DOHH2 (cell line): ENCODE measurements around the gene FAS.

Source experiments
- EZH2phosphoT487 ChIP-seq: fragments of 200-600 bp; sonication (generic); IDR thresholded peaks from 2 replicates; pipeline ENCODE4 v1.6.1; 2017; ENCODE audit warnings: borderline replicate concordance, mild to moderate bottlenecking, antibody characterized with exemption, low read length, moderate library complexity, mixed read lengths
- TF ChIP-seq, protein P1 (sequence below): fragments of 200-600 bp; sonication (generic); IDR thresholded peaks from one replicate; pipeline ENCODE4 v1.5.1; 2014; ENCODE audit warnings: antibody characterized with exemption, mild to moderate bottlenecking, low read depth, low read length; ENCODE audit not compliant: poor library complexity, severe bottlenecking

DNA sequence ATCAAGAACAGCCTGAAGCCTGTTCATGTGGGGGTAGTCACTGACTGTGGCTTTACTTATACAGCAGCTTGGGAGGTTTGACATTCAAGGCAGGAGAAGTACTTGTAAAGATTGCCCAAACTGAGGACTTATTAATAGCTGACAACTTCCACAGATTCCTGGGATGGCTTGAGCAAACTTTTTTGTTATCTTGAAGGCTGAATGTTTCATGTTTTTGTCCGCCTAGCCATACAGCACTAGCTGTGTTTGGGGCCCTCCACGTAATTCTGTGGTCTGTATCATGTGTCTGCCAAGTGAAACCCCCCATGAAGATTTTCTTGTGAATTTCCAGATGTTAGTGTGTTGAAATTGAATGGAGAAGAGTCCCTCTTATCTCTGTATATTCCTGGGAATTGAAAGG is 38.6 kb downstream of the FAS start:
- TF ChIP-seq, protein P1, sequence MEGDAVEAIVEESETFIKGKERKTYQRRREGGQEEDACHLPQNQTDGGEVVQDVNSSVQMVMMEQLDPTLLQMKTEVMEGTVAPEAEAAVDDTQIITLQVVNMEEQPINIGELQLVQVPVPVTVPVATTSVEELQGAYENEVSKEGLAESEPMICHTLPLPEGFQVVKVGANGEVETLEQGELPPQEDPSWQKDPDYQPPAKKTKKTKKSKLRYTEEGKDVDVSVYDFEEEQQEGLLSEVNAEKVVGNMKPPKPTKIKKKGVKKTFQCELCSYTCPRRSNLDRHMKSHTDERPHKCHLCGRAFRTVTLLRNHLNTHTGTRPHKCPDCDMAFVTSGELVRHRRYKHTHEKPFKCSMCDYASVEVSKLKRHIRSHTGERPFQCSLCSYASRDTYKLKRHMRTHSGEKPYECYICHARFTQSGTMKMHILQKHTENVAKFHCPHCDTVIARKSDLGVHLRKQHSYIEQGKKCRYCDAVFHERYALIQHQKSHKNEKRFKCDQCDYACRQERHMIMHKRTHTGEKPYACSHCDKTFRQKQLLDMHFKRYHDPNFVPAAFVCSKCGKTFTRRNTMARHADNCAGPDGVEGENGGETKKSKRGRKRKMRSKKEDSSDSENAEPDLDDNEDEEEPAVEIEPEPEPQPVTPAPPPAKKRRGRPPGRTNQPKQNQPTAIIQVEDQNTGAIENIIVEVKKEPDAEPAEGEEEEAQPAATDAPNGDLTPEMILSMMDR = no peak
- no peak for TF ChIP-seq EZH2phosphoT487
